K562 (cell line): Measurements from ENCODE around the gene ME3. TPM values are rescaled to one million over a fixed set of nuclear protein-coding genes. Genes with fewer than 3 reads are reported as not detected.

Source experiments
- CBFA2T2 ChIP-seq: fragments of 450-650 bp; conservative IDR thresholded peaks from 2 replicates; pipeline ENCODE4 v1.6.1; 2017; ENCODE audit warnings: mild to moderate bottlenecking
- CCNT2 ChIP-seq: IDR thresholded peaks from 2 replicates; pipeline ENCODE4 v1.6.1; 2011; ENCODE audit warnings: borderline replicate concordance, low read depth, mild to moderate bottlenecking, moderate library complexity, mixed read lengths, low read length; ENCODE audit not compliant: insufficient read length; ENCODE audit errors: extremely low read depth
- CTCF ChIP-seq, 3 experiments: IDR thresholded peaks in 2 of 3; conservative IDR thresholded peaks in 1 of 3; 2 replicates each; pipeline ENCODE4 v1.5.1; 2011 to 2012; ENCODE audit warnings: low read length in 3 of 3, mild to moderate bottlenecking in 3 of 3, control low read depth in 2 of 3, improper control_type of control experiment in 1 of 3, inconsistent platforms in 1 of 3, low read depth in 1 of 3, mixed read lengths in 1 of 3, moderate library complexity in 1 of 3; ENCODE audit not compliant: insufficient read depth in 2 of 3
- HNRNPH1 ChIP-seq: fragments of 200-400 bp; formaldehyde crosslinking; optimal IDR thresholded peaks from 2 replicates; pipeline ENCODE3; 2017; ENCODE audit warnings: low read depth, mild to moderate bottlenecking, low read length, moderate library complexity
- KDM2B ChIP-seq: fragments of 250-450 bp; sonication (Bioruptor Pico); IDR thresholded peaks from 2 replicates; pipeline ENCODE4 v1.8.0; 2021; ENCODE audit warnings: mild to moderate bottlenecking, moderate library complexity
- MAFK ChIP-seq: IDR thresholded peaks from 2 replicates; pipeline ENCODE4 v1.6.1; 2011; ENCODE audit warnings: low read length, improper control_type of control experiment
- NFXL1 ChIP-seq: fragments of 450-650 bp; formaldehyde crosslinking; IDR thresholded peaks from 2 replicates; pipeline ENCODE4 v1.4.0; 2021; ENCODE audit warnings: mild to moderate bottlenecking
- SAFB ChIP-seq: fragments of 200-400 bp; formaldehyde crosslinking; IDR thresholded peaks from 2 replicates; pipeline ENCODE4 v1.6.1; 2017; ENCODE audit warnings: low read depth, low read length, borderline replicate concordance
- TAF15 ChIP-seq: fragments of 200-400 bp; formaldehyde crosslinking; IDR thresholded peaks from 2 replicates; pipeline ENCODE4 v1.6.1; 2017; ENCODE audit warnings: mild to moderate bottlenecking, low read depth, low read length, moderate library complexity
- ZBED1 ChIP-seq: IDR thresholded peaks from 2 replicates; pipeline ENCODE4 v1.6.1; 2014
- polyA plus RNA-seq, 8 experiments: library from polyadenylated mRNA; depleted of rRNA in 4 of 8; stranded (reverse) in 5 of 8; unstranded in 3 of 8; fragments of >200 nt; fragmentation: Nextera tagmentation in 2 of 8; fragmentation: Illumina TruSeq in 1 of 8; extraction: Ambion mirVana in 2 of 8; extraction: Trizol in 1 of 8; gene quantifications; 2 replicates each; pipeline versions ENCODE4 v1.2.1 to v1.2.3, GENCODE V29; 2011 to 2014; ENCODE audit warnings: inconsistent platforms in 1 of 8, missing spikeins in 1 of 8
- total RNA-seq, 7 experiments: library from RNA; depleted of rRNA in 6 of 7; stranded (reverse); fragments of >200 nt in 6 of 7; fragmentation: Illumina TruSeq in 2 of 7; extraction: Trizol in 2 of 7; gene quantifications; 2 replicates each; pipeline versions ENCODE4 v1.2.1 to v1.2.3, GENCODE V29; 2011 to 2021; ENCODE audit warnings: low replicate concordance in 1 of 7
- TF ChIP-seq, protein P1 (sequence below): fragments of 450-650 bp; IDR thresholded peaks from 2 replicates; pipeline ENCODE4 v1.6.1; 2016; ENCODE audit warnings: mild to moderate bottlenecking, moderate library complexity
- TF ChIP-seq, protein P2 (sequence below): sonication (generic); formaldehyde crosslinking; IDR thresholded peaks from 2 replicates; pipeline ENCODE4 v1.8.0; 2023; ENCODE audit warnings: mild to moderate bottlenecking, missing genetic modification reagents

Gene ME3
- total and polyA plus RNA-seq, 9 of the 15 experiments (the other 6 are each of a cell fraction or from before 2014, with no cell fraction given) = not detected

- TF ChIP-seq, protein P1, sequence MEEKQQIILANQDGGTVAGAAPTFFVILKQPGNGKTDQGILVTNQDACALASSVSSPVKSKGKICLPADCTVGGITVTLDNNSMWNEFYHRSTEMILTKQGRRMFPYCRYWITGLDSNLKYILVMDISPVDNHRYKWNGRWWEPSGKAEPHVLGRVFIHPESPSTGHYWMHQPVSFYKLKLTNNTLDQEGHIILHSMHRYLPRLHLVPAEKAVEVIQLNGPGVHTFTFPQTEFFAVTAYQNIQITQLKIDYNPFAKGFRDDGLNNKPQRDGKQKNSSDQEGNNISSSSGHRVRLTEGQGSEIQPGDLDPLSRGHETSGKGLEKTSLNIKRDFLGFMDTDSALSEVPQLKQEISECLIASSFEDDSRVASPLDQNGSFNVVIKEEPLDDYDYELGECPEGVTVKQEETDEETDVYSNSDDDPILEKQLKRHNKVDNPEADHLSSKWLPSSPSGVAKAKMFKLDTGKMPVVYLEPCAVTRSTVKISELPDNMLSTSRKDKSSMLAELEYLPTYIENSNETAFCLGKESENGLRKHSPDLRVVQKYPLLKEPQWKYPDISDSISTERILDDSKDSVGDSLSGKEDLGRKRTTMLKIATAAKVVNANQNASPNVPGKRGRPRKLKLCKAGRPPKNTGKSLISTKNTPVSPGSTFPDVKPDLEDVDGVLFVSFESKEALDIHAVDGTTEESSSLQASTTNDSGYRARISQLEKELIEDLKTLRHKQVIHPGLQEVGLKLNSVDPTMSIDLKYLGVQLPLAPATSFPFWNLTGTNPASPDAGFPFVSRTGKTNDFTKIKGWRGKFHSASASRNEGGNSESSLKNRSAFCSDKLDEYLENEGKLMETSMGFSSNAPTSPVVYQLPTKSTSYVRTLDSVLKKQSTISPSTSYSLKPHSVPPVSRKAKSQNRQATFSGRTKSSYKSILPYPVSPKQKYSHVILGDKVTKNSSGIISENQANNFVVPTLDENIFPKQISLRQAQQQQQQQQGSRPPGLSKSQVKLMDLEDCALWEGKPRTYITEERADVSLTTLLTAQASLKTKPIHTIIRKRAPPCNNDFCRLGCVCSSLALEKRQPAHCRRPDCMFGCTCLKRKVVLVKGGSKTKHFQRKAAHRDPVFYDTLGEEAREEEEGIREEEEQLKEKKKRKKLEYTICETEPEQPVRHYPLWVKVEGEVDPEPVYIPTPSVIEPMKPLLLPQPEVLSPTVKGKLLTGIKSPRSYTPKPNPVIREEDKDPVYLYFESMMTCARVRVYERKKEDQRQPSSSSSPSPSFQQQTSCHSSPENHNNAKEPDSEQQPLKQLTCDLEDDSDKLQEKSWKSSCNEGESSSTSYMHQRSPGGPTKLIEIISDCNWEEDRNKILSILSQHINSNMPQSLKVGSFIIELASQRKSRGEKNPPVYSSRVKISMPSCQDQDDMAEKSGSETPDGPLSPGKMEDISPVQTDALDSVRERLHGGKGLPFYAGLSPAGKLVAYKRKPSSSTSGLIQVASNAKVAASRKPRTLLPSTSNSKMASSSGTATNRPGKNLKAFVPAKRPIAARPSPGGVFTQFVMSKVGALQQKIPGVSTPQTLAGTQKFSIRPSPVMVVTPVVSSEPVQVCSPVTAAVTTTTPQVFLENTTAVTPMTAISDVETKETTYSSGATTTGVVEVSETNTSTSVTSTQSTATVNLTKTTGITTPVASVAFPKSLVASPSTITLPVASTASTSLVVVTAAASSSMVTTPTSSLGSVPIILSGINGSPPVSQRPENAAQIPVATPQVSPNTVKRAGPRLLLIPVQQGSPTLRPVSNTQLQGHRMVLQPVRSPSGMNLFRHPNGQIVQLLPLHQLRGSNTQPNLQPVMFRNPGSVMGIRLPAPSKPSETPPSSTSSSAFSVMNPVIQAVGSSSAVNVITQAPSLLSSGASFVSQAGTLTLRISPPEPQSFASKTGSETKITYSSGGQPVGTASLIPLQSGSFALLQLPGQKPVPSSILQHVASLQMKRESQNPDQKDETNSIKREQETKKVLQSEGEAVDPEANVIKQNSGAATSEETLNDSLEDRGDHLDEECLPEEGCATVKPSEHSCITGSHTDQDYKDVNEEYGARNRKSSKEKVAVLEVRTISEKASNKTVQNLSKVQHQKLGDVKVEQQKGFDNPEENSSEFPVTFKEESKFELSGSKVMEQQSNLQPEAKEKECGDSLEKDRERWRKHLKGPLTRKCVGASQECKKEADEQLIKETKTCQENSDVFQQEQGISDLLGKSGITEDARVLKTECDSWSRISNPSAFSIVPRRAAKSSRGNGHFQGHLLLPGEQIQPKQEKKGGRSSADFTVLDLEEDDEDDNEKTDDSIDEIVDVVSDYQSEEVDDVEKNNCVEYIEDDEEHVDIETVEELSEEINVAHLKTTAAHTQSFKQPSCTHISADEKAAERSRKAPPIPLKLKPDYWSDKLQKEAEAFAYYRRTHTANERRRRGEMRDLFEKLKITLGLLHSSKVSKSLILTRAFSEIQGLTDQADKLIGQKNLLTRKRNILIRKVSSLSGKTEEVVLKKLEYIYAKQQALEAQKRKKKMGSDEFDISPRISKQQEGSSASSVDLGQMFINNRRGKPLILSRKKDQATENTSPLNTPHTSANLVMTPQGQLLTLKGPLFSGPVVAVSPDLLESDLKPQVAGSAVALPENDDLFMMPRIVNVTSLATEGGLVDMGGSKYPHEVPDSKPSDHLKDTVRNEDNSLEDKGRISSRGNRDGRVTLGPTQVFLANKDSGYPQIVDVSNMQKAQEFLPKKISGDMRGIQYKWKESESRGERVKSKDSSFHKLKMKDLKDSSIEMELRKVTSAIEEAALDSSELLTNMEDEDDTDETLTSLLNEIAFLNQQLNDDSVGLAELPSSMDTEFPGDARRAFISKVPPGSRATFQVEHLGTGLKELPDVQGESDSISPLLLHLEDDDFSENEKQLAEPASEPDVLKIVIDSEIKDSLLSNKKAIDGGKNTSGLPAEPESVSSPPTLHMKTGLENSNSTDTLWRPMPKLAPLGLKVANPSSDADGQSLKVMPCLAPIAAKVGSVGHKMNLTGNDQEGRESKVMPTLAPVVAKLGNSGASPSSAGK = no peak
- no peak for TF ChIP-seq CTCF (IDR thresholded peaks at IDR 0.05 in 2 of 3, conservative IDR thresholded peaks at IDR 0.05 in 1 of 3; ENCODE audit: insufficient read depth in 2 of 3, low read depth in 1 of 3, low read length in 3 of 3)
- no peak for TF ChIP-seq ZBED1
- no peak for TF ChIP-seq CCNT2
- TF ChIP-seq SAFB = no peak
- no peak for TF ChIP-seq CBFA2T2
- TF ChIP-seq TAF15 = no peak
- no peak for TF ChIP-seq MAFK
- no peak for TF ChIP-seq NFXL1
- TF ChIP-seq HNRNPH1 = no peak
- TF ChIP-seq, protein P2, sequence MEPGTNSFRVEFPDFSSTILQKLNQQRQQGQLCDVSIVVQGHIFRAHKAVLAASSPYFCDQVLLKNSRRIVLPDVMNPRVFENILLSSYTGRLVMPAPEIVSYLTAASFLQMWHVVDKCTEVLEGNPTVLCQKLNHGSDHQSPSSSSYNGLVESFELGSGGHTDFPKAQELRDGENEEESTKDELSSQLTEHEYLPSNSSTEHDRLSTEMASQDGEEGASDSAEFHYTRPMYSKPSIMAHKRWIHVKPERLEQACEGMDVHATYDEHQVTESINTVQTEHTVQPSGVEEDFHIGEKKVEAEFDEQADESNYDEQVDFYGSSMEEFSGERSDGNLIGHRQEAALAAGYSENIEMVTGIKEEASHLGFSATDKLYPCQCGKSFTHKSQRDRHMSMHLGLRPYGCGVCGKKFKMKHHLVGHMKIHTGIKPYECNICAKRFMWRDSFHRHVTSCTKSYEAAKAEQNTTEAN (CRISPR knock-in tag) = no peak
- TF ChIP-seq KDM2B (CRISPR knock-in tag) = no peak
These were observed 153.1 kb downstream of the ME3 start (continued) for GRCh38 chr11:86519064-86519911.
